ENCODE measurements around the gene AFAP1L2.

The AFAP1L2 gene, protein sequence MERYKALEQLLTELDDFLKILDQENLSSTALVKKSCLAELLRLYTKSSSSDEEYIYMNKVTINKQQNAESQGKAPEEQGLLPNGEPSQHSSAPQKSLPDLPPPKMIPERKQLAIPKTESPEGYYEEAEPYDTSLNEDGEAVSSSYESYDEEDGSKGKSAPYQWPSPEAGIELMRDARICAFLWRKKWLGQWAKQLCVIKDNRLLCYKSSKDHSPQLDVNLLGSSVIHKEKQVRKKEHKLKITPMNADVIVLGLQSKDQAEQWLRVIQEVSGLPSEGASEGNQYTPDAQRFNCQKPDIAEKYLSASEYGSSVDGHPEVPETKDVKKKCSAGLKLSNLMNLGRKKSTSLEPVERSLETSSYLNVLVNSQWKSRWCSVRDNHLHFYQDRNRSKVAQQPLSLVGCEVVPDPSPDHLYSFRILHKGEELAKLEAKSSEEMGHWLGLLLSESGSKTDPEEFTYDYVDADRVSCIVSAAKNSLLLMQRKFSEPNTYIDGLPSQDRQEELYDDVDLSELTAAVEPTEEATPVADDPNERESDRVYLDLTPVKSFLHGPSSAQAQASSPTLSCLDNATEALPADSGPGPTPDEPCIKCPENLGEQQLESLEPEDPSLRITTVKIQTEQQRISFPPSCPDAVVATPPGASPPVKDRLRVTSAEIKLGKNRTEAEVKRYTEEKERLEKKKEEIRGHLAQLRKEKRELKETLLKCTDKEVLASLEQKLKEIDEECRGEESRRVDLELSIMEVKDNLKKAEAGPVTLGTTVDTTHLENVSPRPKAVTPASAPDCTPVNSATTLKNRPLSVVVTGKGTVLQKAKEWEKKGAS

DNA sequence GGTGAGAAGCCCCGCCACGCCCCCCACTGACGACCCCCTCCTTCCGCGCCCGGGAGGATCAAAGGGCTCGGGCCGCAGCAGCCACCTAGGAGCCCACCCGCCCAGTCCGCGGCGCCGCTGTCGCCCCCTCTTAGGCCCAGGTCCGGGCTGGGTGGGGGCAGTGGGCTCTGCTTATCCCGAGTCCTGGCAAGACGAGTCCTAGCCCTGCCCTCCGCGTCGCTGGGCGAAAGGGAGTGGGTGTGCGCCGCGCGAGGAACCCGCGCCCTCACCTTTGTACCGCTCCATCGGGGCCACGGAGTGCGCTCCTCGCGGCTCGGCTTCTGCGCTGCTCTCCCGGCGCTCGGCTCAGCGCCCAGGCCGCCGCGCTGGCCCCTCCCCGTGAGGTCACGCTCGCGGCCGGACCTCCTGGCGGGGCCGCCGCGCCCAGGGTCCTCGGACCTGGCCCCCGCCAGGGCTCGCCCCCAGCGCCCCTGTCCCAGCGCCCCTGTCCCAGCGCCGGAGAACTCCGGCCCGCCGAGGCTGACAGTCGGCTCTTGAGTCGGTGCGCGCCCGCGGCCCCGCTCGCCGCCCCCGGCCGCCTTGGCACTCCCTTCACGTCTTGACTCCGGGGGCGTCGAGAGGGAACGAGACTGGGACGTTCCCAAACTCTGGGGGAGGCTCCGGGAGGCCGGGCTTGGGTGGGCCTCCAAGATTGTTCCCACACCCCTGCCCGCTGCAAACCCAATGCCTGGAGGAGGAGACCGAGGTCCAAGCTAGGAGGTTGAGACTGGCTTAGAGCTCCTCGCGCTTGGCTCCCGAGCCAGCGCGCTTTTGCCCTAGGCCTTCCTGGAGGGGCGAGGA, at the start of gene AFAP1L2:
TSS of gene AFAP1L2 (minus strand) at position 332 of the 840 bp plus-strand sequence. CDS start at position 285, 47 bp downstream.
- Histone ChIP-seq H3K4me2 (ENCODE audit: low read depth, low read length) (peak within 1 kb of the TSS; percentile 31; the same call in 1 of the 2 replicates), H3K4me3 (ENCODE audit: low read length) (no peak within 1 kb of the TSS), H3K9me3 (replicated peaks; ENCODE audit: insufficient read depth, low read length) (no peaks in the 10 kb centered on the region), H3K79me2 (ENCODE audit: low read length) (no peaks in the 10 kb centered on the region), H3K9me2 (replicated peaks; ENCODE audit: insufficient read depth, low read length) (no peaks in the 10 kb centered on the region), H3K9ac (ENCODE audit: low read length) (no peak within 1 kb of the TSS), H3K4me1 (ENCODE audit: low read length) (no peaks in the 10 kb centered on the region), H3K36me3 (replicated peaks; ENCODE audit: insufficient read depth, low read length) (no peaks in the 10 kb centered on the region), H3F3A (ENCODE audit: insufficient read depth, low read length) (no peaks in the 10 kb centered on the region), H3K27ac (ENCODE audit: low read length) (no peak within 1 kb of the TSS), H3K27me3 (replicated peaks; ENCODE audit: insufficient read depth, low read length) (no peaks in the 10 kb centered on the region; the same call in 1 of the 2 replicates), H4K20me1 (ENCODE audit: insufficient read depth, low read length) (no peaks in the 10 kb centered on the region), H2AFZ (ENCODE audit: low read length) (no peak within 1 kb of the TSS)
- TF ChIP-seq EZH2 (optimal IDR thresholded peaks at IDR 0.05; ENCODE audit: low read depth, low read length) (no peak), EZH2phosphoT487 (IDR thresholded peaks at IDR 0.05; ENCODE audit: low read length) (no peak)
- TF ChIP-seq, protein P1, sequence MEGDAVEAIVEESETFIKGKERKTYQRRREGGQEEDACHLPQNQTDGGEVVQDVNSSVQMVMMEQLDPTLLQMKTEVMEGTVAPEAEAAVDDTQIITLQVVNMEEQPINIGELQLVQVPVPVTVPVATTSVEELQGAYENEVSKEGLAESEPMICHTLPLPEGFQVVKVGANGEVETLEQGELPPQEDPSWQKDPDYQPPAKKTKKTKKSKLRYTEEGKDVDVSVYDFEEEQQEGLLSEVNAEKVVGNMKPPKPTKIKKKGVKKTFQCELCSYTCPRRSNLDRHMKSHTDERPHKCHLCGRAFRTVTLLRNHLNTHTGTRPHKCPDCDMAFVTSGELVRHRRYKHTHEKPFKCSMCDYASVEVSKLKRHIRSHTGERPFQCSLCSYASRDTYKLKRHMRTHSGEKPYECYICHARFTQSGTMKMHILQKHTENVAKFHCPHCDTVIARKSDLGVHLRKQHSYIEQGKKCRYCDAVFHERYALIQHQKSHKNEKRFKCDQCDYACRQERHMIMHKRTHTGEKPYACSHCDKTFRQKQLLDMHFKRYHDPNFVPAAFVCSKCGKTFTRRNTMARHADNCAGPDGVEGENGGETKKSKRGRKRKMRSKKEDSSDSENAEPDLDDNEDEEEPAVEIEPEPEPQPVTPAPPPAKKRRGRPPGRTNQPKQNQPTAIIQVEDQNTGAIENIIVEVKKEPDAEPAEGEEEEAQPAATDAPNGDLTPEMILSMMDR (IDR thresholded peaks at IDR 0.05; ENCODE audit: low read length), result no peak
- DNase-seq, result no peak

DNA sequence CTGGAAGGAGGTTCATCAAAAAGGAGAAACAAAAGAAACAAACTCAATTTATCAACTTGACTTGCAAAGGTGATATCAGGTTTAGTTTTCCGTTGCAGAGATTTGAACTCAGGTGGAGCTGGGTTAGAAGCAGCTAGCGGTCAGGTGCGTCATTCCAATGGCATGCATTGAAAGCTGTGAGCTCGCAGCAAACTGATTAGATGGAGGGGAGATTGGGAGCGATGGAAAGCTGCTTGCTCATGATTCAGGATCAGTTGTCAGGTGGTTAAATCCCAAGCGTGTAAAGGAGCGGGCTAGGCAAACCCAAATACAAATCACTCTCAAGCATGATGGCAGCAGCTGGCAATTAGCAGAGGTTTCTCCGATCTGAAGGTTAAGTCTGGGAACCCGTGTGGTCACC, 49.3 kb upstream of the AFAP1L2 start:
- Histone ChIP-seq H3K36me3 (replicated peaks; ENCODE audit: insufficient read depth, low read length) (no peaks in the 10 kb centered on the region), H3K27ac (ENCODE audit: low read length) (no peak overlapping the region), H3K9me3 (replicated peaks; ENCODE audit: insufficient read depth, low read length) (no peaks in the 10 kb centered on the region), H3K79me2 (ENCODE audit: low read length) (no peaks in the 10 kb centered on the region), H3K9me2 (replicated peaks; ENCODE audit: insufficient read depth, low read length) (no peaks in the 10 kb centered on the region), H4K20me1 (ENCODE audit: insufficient read depth, low read length) (no peaks in the 10 kb centered on the region), H3K9ac (ENCODE audit: low read length) (no peak overlapping the region), H3F3A (ENCODE audit: insufficient read depth, low read length) (no peaks in the 10 kb centered on the region), H2AFZ (ENCODE audit: low read length) (no peak overlapping the region), H3K4me1 (ENCODE audit: low read length) (no peaks in the 10 kb centered on the region), H3K27me3 (replicated peaks; ENCODE audit: insufficient read depth, low read length) (no peaks in the 10 kb centered on the region), H3K4me2 (ENCODE audit: low read depth, low read length) (no peak overlapping the region), H3K4me3 (ENCODE audit: low read length) (no peak overlapping the region)
- TF ChIP-seq EZH2phosphoT487 (IDR thresholded peaks at IDR 0.05; ENCODE audit: low read length) (no peak), EZH2 (optimal IDR thresholded peaks at IDR 0.05; ENCODE audit: low read depth, low read length) (no peak)
- TF ChIP-seq, protein P1 (IDR thresholded peaks at IDR 0.05; ENCODE audit: low read length), result no peak
- DNase-seq, result no peak

DNA sequence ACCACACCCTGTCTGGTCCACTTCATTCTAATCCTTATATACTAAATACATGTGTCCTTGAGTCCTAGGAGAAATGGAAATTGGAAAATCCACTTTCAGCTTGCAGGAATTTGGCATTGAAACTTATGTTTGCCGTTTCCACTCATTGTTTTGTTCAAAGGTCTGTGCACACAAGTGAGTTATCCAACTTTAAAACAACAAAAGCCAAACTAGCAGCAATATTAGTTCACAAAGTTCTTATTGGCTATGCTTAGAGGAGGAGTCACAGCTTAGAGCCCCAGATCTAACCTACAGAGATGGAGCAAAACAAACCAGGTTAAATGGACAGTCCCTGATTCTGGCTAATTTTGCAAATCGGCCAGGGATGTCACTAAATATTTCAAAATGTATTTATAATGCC, 44.6 kb upstream of the AFAP1L2 start:
- H3K79me2 ChIP-seq (ENCODE audit: low read length), result no peaks in the 10 kb centered on the region
- TF ChIP-seq EZH2phosphoT487 (IDR thresholded peaks at IDR 0.05; ENCODE audit: low read length), result no peak
- no peak for TF ChIP-seq EZH2 (optimal IDR thresholded peaks at IDR 0.05; ENCODE audit: low read depth, low read length)
- TF ChIP-seq, protein P1 (IDR thresholded peaks at IDR 0.05; ENCODE audit: low read length), result no peak
- no peaks in the 10 kb centered on the region for H3K4me1 ChIP-seq (ENCODE audit: low read length)
- no peaks in the 10 kb centered on the region for H3K9me2 ChIP-seq (replicated peaks; ENCODE audit: insufficient read depth, low read length)
- no peak overlapping the region for H2AFZ ChIP-seq (ENCODE audit: low read length)
- no peaks in the 10 kb centered on the region for H3F3A ChIP-seq (ENCODE audit: insufficient read depth, low read length)
- H3K27me3 ChIP-seq (replicated peaks; ENCODE audit: insufficient read depth, low read length), result no peaks in the 10 kb centered on the region
- no peak for DNase-seq
- H3K9me3 ChIP-seq (replicated peaks; ENCODE audit: insufficient read depth, low read length), result no peaks in the 10 kb centered on the region
- no peak overlapping the region for H3K27ac ChIP-seq (ENCODE audit: low read length)
- no peak overlapping the region for H3K4me3 ChIP-seq (ENCODE audit: low read length)
- H3K36me3 ChIP-seq (replicated peaks; ENCODE audit: insufficient read depth, low read length), result no peaks in the 10 kb centered on the region
- no peak overlapping the region for H3K4me2 ChIP-seq (ENCODE audit: low read depth, low read length)
- no peaks in the 10 kb centered on the region for H4K20me1 ChIP-seq (ENCODE audit: insufficient read depth, low read length)
- no peak overlapping the region for H3K9ac ChIP-seq (ENCODE audit: low read length)
